GM21423 (cell line): ENCODE data around the gene KIF1B.
A peak's percentile ranks its signal among the peaks of the same experiment; 100 is the strongest.
"Not testable (repeated sequence)": the region's sequence is repeated elsewhere in the genome, so short reads cannot be mapped to it uniquely, and the experiment has no call there.

Source experiments
- ATAC-seq: cut with Tn5 transposase; IDR thresholded peaks from one replicate; pipeline ENCODE4 v1.9.1; 2021; ENCODE audit warnings: mild to moderate bottlenecking, moderate library complexity; ENCODE audit not compliant: unreplicated experiment

The KIF1B gene

GRCh38 chr1:10383630-10384029 lies 173.3 kb downstream of the KIF1B start:
- ATAC-seq = no peak

- no peak for ATAC-seq
These were observed 173.8 kb downstream of the KIF1B start for GRCh38 chr1:10384219-10384618.

- no peak for ATAC-seq
These were observed 176.6 kb downstream of the KIF1B start for GRCh38 chr1:10386761-10387676.

- no peak for ATAC-seq
These were observed 177.5 kb downstream of the KIF1B start for GRCh38 chr1:10387677-10388386.

GRCh38 chr1:10388387-10388715 lies 178.0 kb downstream of the KIF1B start:
- ATAC-seq = no peak

- ATAC-seq = no peak
These were observed 179.1 kb downstream of the KIF1B start for GRCh38 chr1:10389271-10389973.

GRCh38 chr1:10396870-10397269 lies 186.5 kb downstream of the KIF1B start:
- no peak for ATAC-seq

- no peak for ATAC-seq
These were observed 187.9 kb downstream of the KIF1B start for GRCh38 chr1:10398278-10398733.

- ATAC-seq = peak; percentile 94
These were observed 188.5 kb downstream of the KIF1B start, which contains the start of gene PGD for GRCh38 chr1:10398734-10399443. Gene PGD, plus strand, starts transcription at chr1:10399064. Its CDS starts 54 bp downstream, at chr1:10399118.

GRCh38 chr1:10399444-10399941 lies 189.1 kb downstream of the KIF1B start:
- no peak for ATAC-seq

GRCh38 chr1:10400013-10400412 lies 189.6 kb downstream of the KIF1B start:
- ATAC-seq = no peak

GRCh38 chr1:10401281-10401680 lies 190.9 kb downstream of the KIF1B start:
- ATAC-seq = no peak

- ATAC-seq = no peak
These were observed 192.4 kb downstream of the KIF1B start for GRCh38 chr1:10402729-10403274.

GRCh38 chr1:10407201-10407600 lies 196.8 kb downstream of the KIF1B start:
- no peak for ATAC-seq

- no peak for ATAC-seq
These were observed 205.0 kb downstream of the KIF1B start for GRCh38 chr1:10415211-10415930.

- not testable (repeated sequence) for ATAC-seq
These were observed 205.6 kb downstream of the KIF1B start for GRCh38 chr1:10415967-10416366.

GRCh38 chr1:10418741-10419140 lies 208.4 kb downstream of the KIF1B start:
- not testable (repeated sequence) for ATAC-seq

GRCh38 chr1:10419351-10419750 lies 209.0 kb downstream of the KIF1B start:
- ATAC-seq = no peak

- ATAC-seq = no peak
These were observed 211.3 kb downstream of the KIF1B start for GRCh38 chr1:10421637-10422036.

- ATAC-seq = no peak
These were observed 213.7 kb downstream of the KIF1B start for GRCh38 chr1:10424034-10424433.
